Keratinocyte (primary cell): Measurements from ENCODE around the gene RALGPS1. TPM values are rescaled to one million over a fixed set of nuclear protein-coding genes. Genes with fewer than 3 reads are reported as not detected.

Source experiments
- DNase-seq: peaks from one replicate; pipeline ENCODE4 v3.0.0-alpha.2; 2011; ENCODE audit warnings: low read depth, missing footprints, low spot score
- FAIRE-seq: peaks from 2 replicates; lab custom pipeline; 2011; peaks lifted over from hg19 to GRCh38; lab: Jason Lieb, UNC
- H2AFZ ChIP-seq: 2 replicates; pipeline ENCODE4 v1.6.0; 2012; ENCODE audit warnings: low read length, control low read depth, inconsistent platforms; ENCODE audit not compliant: control insufficient read depth
- H3K27ac ChIP-seq: 2 replicates; pipeline ENCODE4 v1.5.1; 2011; ENCODE audit warnings: low read length; ENCODE audit not compliant: control insufficient read depth, insufficient read depth
- H3K27me3 ChIP-seq: 3 replicates; pipeline ENCODE4 v1.6.0; 2011; ENCODE audit warnings: low read length; ENCODE audit not compliant: control insufficient read depth, insufficient read depth; ENCODE audit errors: extremely low read depth
- H3K36me3 ChIP-seq, 2 experiments: 2 replicates in 1 of 2; 3 replicates in 1 of 2; pipeline ENCODE4 v1.5.1; 2011; ENCODE audit warnings: low read length in 2 of 2, mild to moderate bottlenecking in 1 of 2; ENCODE audit not compliant: control insufficient read depth in 2 of 2, insufficient read depth in 2 of 2; ENCODE audit errors: extremely low read depth in 1 of 2
- H3K4me1 ChIP-seq: 3 replicates; pipeline ENCODE4 v1.5.1; 2011; ENCODE audit warnings: low read length; ENCODE audit not compliant: control insufficient read depth, insufficient read depth; ENCODE audit errors: extremely low read depth
- H3K4me2 ChIP-seq: 3 replicates; pipeline ENCODE4 v1.6.0; 2011; ENCODE audit warnings: low read depth, low read length; ENCODE audit not compliant: control insufficient read depth, insufficient read depth; ENCODE audit errors: extremely low read depth
- H3K4me3 ChIP-seq, 3 experiments: fragments of 200-600 bp in 1 of 3; sonication (generic) in 1 of 3; 2 replicates in 2 of 3; 3 replicates in 1 of 3; pipeline ENCODE4 v1.5.1; 2011 to 2016; ENCODE audit warnings: low read length in 3 of 3, mild to moderate bottlenecking in 3 of 3, control low read depth in 2 of 3, inconsistent platforms in 1 of 3, low read depth in 1 of 3, mixed read lengths in 1 of 3, mixed run types in 1 of 3, moderate library complexity in 1 of 3; ENCODE audit not compliant: control insufficient read depth in 2 of 3, insufficient read depth in 2 of 3; ENCODE audit errors: extremely low read depth in 1 of 3
- H3K79me2 ChIP-seq: 2 replicates; pipeline ENCODE4 v1.6.0; 2012; ENCODE audit warnings: low read length; ENCODE audit not compliant: control insufficient read depth, insufficient read depth
- H3K9ac ChIP-seq: 3 replicates; pipeline ENCODE4 v1.6.0; 2011; ENCODE audit warnings: low read length; ENCODE audit not compliant: control insufficient read depth, insufficient read depth; ENCODE audit errors: extremely low read depth
- H3K9me1 ChIP-seq: 3 replicates; pipeline ENCODE4 v1.6.0; 2011; ENCODE audit warnings: low read length; ENCODE audit not compliant: control insufficient read depth, insufficient read depth; ENCODE audit errors: extremely low read depth
- H3K9me3 ChIP-seq: 2 replicates; pipeline ENCODE4 v1.5.1; 2012; ENCODE audit warnings: low read depth, low read length; ENCODE audit not compliant: control insufficient read depth
- H4K20me1 ChIP-seq: 3 replicates; pipeline ENCODE4 v1.6.0; 2011; ENCODE audit warnings: low read length; ENCODE audit not compliant: control insufficient read depth, insufficient read depth; ENCODE audit errors: extremely low read depth
- CTCF ChIP-seq, 3 experiments: IDR thresholded peaks in 1 of 3; conservative IDR thresholded peaks in 1 of 3; optimal IDR thresholded peaks in 1 of 3; 2 replicates in 2 of 3; 3 replicates in 1 of 3; pipeline versions ENCODE3 to v1.5.1; 2011; ENCODE audit warnings: low read length in 3 of 3, mild to moderate bottlenecking in 3 of 3, moderate library complexity in 2 of 3, control low read depth in 1 of 3, inconsistent platforms in 1 of 3; ENCODE audit not compliant: insufficient read depth in 2 of 3; ENCODE audit errors: extremely low read depth in 1 of 3
- EZH2 ChIP-seq: IDR thresholded peaks from one replicate; pipeline ENCODE4 v1.6.1; 2012; ENCODE audit warnings: inconsistent platforms, mild to moderate bottlenecking, low read length, moderate library complexity
- dilution Hi-C: fragments of 300-500 bp; cut with MboI; formaldehyde crosslinking; loops from one replicate; pipeline ENCODE4 v1.7.0; 2020; ENCODE audit warnings: low sequenced_read_pairs; ENCODE audit not compliant: extremely low pct_ligation_motif_present
- polyA plus RNA-seq, 5 experiments: library from polyadenylated mRNA; depleted of rRNA in 3 of 5; stranded (reverse) in 3 of 5; stranded (forward) in 1 of 5; unstranded in 1 of 5; fragments of >200 nt; gene quantifications; 1 replicate in 1 of 5; 2 replicates in 3 of 5; 3 replicates in 1 of 5; pipeline versions ENCODE4 v1.2.1 to v1.2.3, GENCODE V29; 2011 to 2012; ENCODE audit warnings: missing spikeins in 2 of 5, low read depth in 1 of 5, low replicate concordance in 1 of 5

The RALGPS1 gene
- polyA plus RNA-seq, 1 donor (not counting 4 experiments of a cell fraction or from before 2014, with no cell fraction given) = 0.56 TPM

GRCh38 chr9:126882746-126883145, 31.8 kb upstream of the RALGPS1 start:
- H3K27ac ChIP-seq = no peak overlapping the region
- dilution Hi-C loops = no loop called here
- peaks cover 4% of the 10 kb centered on the region for H3K9me1 ChIP-seq
- no peak overlapping the region for H3K4me3 ChIP-seq
- no peak for FAIRE-seq
- H3K9me3 ChIP-seq = no peaks in the 10 kb centered on the region
- H3K79me2 ChIP-seq = no peaks in the 10 kb centered on the region
- no peak overlapping the region for H3K4me2 ChIP-seq
- H2AFZ ChIP-seq = no peak overlapping the region
- no peak for DNase-seq
- H3K9ac ChIP-seq = no peak overlapping the region
- H3K36me3 ChIP-seq = peaks cover 15 to 24% of the 10 kb centered on the region in 2 experiments
- peaks cover 2% of the 10 kb centered on the region for H4K20me1 ChIP-seq
- TF ChIP-seq EZH2 = no peak
- no peak for TF ChIP-seq CTCF (optimal IDR thresholded peaks at IDR 0.05 in 1 of 3, IDR thresholded peaks at IDR 0.05 in 1 of 3, conservative IDR thresholded peaks at IDR 0.05 in 1 of 3; ENCODE audit: extremely low read depth in 1 of 3, insufficient read depth in 2 of 3, low read length in 3 of 3)
- no peaks in the 10 kb centered on the region for H3K27me3 ChIP-seq
- H3K4me1 ChIP-seq = no peaks in the 10 kb centered on the region

GRCh38 chr9:126883636-126884035, 30.9 kb upstream of the RALGPS1 start:
- no peaks in the 10 kb centered on the region for H3K79me2 ChIP-seq
- H3K4me3 ChIP-seq = no peak overlapping the region
- peaks cover 2% of the 10 kb centered on the region for H4K20me1 ChIP-seq
- H3K27ac ChIP-seq = no peak overlapping the region
- no peak overlapping the region for H2AFZ ChIP-seq
- no peaks in the 10 kb centered on the region for H3K4me1 ChIP-seq
- H3K4me2 ChIP-seq = no peak overlapping the region
- peaks cover 4% of the 10 kb centered on the region for H3K9me1 ChIP-seq
- DNase-seq = no peak
- FAIRE-seq = no peak
- no peaks in the 10 kb centered on the region for H3K27me3 ChIP-seq
- no peaks in the 10 kb centered on the region for H3K9me3 ChIP-seq
- dilution Hi-C loops = no loop called here
- no peak overlapping the region for H3K9ac ChIP-seq
- no peak for TF ChIP-seq CTCF (optimal IDR thresholded peaks at IDR 0.05 in 1 of 3, IDR thresholded peaks at IDR 0.05 in 1 of 3, conservative IDR thresholded peaks at IDR 0.05 in 1 of 3; ENCODE audit: extremely low read depth in 1 of 3, insufficient read depth in 2 of 3, low read length in 3 of 3)
- TF ChIP-seq EZH2 = no peak
- H3K36me3 ChIP-seq = peaks cover 15 to 24% of the 10 kb centered on the region in 2 experiments
